Breast epithelium (tissue), 4 donors: ENCODE measurements around the gene CFAP251. TPM values are rescaled to one million over a fixed set of nuclear protein-coding genes. Genes with fewer than 3 reads are reported as not detected.
A peak's percentile ranks its signal among the peaks of the same experiment; 100 is the strongest.
"Not testable (repeated sequence)": the region's sequence is repeated elsewhere in the genome, so short reads cannot be mapped to it uniquely, and the experiment has no call there.

Source experiments
- DNase-seq, 2 donors: peaks; one replicate each; pipeline ENCODE4 v3.0.0-alpha.2; 2019; ENCODE audit warnings: low spot score in 2 of 2
- H3K27ac ChIP-seq, 2 donors: fragments of 200-600 bp; sonication (generic) in 1 of 2; one replicate each; pipeline ENCODE4 v1.5.1; 2016 to 2019; ENCODE audit warnings: mild to moderate bottlenecking in 1 of 2
- H3K27me3 ChIP-seq, 2 donors: fragments of 200-600 bp; sonication (generic) in 1 of 2; one replicate each; pipeline versions ENCODE4 v1.5.1 to v1.6.0; 2017 to 2019; ENCODE audit warnings: control low read depth in 1 of 2, mild to moderate bottlenecking in 1 of 2
- H3K36me3 ChIP-seq: fragments of 200-600 bp; one replicate; pipeline ENCODE4 v1.5.1; 2019
- H3K4me1 ChIP-seq, 2 donors: fragments of 200-600 bp; sonication (generic); one replicate each; pipeline ENCODE4 v1.5.1; 2016 to 2019; ENCODE audit warnings: control low read depth in 1 of 2
- H3K4me3 ChIP-seq, 3 donors: fragments of 200-600 bp; sonication (generic); 1 replicate in 2 of 3; 2 replicates in 1 of 3; pipeline ENCODE4 v1.5.1; 2016 to 2019; ENCODE audit warnings: mild to moderate bottlenecking in 3 of 3, moderate library complexity in 2 of 3
- H3K9me3 ChIP-seq, 2 donors: fragments of 200-600 bp; sonication (generic) in 1 of 2; one replicate each; pipeline ENCODE4 v1.5.1; 2016 to 2019; ENCODE audit warnings: control low read depth in 1 of 2
- POLR2A ChIP-seq: fragments of 450-650 bp; IDR thresholded peaks from one replicate; pipeline ENCODE4 v1.6.1; 2016; ENCODE audit warnings: antibody characterized with exemption, mild to moderate bottlenecking, moderate library complexity
- POLR2AphosphoS5 ChIP-seq, 3 donors: sonication (generic); formaldehyde crosslinking; IDR thresholded peaks; one replicate each; pipeline ENCODE4 v1.6.1; 2017; ENCODE audit warnings: antibody characterized with exemption in 3 of 3
- intact Hi-C: fragments of 100-400 bp; cut with DNase I; formaldehyde crosslinking; loops from one replicate; pipeline ENCODE4 v1.15.1; 2023; ENCODE audit warnings: low total_unique reads
- total RNA-seq, 3 donors: library from RNA; depleted of rRNA; stranded (reverse); fragments of >200 nt; gene quantifications; one replicate each; pipeline ENCODE4 v1.1.0, GENCODE V29; 2016
- TF ChIP-seq, protein P1 (sequence below), 3 donors: fragments of 450-650 bp; IDR thresholded peaks; one replicate each; pipeline ENCODE4 v1.5.1; 2016 to 2017; ENCODE audit warnings: antibody characterized with exemption in 3 of 3, mild to moderate bottlenecking in 3 of 3, moderate library complexity in 3 of 3

CFAP251 gene, protein sequence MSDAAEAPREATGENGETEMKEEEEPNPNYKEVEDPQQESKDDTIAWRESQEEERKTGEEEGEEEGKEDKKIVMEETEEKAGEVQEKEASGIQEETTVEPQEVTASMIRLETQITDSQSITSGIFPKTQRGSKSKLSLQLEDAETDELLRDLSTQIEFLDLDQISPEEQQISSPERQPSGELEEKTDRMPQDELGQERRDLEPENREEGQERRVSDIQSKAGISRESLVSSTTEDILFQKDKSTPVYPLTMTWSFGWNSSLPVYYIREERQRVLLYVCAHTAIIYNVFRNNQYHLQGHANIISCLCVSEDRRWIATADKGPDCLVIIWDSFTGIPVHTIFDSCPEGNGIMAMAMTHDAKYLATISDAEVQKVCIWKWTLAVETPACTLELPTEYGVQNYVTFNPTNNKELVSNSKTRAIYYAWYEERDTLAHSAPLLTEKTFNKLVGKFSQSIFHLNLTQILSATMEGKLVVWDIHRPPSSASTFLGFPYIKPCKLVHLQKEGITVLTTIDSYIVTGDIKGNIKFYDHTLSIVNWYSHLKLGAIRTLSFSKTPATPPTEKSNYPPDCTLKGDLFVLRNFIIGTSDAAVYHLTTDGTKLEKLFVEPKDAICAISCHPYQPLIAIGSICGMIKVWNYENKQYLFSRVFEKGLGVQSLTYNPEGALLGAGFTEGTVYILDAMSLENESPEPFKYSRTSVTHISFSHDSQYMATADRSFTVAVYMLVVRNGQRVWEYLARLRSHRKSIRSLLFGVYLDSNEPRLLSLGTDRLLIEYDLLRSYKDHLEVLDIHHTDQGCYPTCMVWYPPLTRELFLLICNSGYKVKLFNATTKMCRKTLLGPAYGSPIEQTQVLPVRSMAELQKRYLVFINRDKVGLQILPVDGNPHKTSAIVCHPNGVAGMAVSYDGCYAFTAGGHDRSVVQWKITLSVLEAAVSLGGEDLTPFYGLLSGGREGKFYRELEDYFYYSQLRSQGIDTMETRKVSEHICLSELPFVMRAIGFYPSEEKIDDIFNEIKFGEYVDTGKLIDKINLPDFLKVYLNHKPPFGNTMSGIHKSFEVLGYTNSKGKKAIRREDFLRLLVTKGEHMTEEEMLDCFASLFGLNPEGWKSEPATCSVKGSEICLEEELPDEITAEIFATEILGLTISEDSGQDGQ
- 1 to 10 TPM; 4.8 to 8.2 (median 6.7) TPM for total RNA-seq

DNA sequence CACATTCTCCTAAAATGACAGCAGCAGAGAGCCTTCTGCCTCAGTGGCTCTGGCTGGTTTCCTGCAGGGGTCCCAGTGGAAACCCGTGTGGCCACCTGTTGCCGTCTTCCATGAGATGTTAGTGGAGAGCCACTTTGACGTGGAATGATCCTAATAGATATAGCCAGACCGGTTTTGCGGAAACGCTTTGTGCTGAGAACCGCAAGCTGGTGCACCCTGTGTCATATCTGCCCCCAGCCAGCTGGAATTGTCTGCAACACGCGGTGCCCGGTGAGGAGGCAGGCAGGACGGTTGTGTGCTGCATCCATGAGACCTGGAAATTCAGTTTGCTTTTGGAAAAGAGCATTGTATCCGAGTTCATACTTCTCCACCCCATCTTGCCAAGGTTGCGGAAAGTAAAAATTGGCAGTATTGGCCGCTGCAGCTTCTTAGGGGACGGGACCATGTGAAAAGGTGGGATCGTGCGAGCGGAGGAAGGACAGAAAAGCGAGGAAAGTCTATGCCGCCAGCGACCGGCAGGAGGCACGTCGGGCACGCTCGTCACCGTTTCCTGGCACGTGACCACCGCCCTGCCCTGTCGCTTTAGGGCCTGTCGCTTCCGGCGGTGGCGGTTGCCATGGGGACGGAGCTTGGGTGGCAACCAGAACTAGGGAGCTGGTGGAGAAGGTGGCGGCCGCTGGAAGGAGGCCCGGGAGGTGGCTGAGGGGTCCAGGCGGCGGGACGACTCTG, at the start of gene CFAP251:
Gene CFAP251 (plus strand): TSS at position 643 of the 729 bp plus-strand sequence. CDS start 2,714 bp downstream, outside the sequence.
- no peaks in the 10 kb centered on the region for H3K27me3 ChIP-seq
- peaks cover 0 to 5% of the 10 kb centered on the region in 2 donors for H3K4me1 ChIP-seq
- H3K4me3 ChIP-seq, result peak within 1 kb of the TSS; percentile 23 to 67 (median 57)
- H3K9me3 ChIP-seq, result no peaks in the 10 kb centered on the region
- intact Hi-C loops, result loop anchor here (10.0 kb wide), 1 partner anchor 1663 kb away; no protein-coding TSS in a partner anchor
- H3K36me3 ChIP-seq, result no peaks in the 10 kb centered on the region
- TF ChIP-seq, protein P1, sequence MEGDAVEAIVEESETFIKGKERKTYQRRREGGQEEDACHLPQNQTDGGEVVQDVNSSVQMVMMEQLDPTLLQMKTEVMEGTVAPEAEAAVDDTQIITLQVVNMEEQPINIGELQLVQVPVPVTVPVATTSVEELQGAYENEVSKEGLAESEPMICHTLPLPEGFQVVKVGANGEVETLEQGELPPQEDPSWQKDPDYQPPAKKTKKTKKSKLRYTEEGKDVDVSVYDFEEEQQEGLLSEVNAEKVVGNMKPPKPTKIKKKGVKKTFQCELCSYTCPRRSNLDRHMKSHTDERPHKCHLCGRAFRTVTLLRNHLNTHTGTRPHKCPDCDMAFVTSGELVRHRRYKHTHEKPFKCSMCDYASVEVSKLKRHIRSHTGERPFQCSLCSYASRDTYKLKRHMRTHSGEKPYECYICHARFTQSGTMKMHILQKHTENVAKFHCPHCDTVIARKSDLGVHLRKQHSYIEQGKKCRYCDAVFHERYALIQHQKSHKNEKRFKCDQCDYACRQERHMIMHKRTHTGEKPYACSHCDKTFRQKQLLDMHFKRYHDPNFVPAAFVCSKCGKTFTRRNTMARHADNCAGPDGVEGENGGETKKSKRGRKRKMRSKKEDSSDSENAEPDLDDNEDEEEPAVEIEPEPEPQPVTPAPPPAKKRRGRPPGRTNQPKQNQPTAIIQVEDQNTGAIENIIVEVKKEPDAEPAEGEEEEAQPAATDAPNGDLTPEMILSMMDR (IDR thresholded peaks at IDR 0.05), result peak; percentile 58 to 94 (median 66)
- TF ChIP-seq POLR2A (no peak), POLR2AphosphoS5 (IDR thresholded peaks at IDR 0.05) (peak; percentile 66 to 69 (median 67))
- DNase-seq, result peak; percentile 92 to 95
- H3K27ac ChIP-seq, result peak within 1 kb of the TSS; percentile 45 to 64

DNA sequence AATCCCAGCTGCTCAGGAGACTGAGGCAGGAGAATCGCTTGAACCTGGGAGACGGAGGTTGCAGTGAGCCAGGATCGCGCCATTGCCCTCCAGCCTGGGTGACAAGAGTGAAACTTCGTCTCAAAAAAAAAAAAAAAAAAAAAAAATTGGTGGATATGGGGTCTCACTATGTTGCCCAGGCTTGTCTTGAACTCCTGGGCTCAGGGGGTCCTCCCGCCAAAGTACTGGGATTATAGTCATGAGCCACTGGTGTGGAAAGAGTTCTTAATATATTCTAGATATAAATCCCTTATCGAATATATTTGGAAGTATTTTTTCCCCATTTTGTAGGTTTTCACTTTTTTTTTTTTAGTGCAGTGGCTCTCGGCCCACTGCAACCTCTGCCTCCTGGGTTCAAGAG, 49.2 kb upstream of the CFAP251 start:
- H3K27me3 ChIP-seq, intact Hi-C loops, H3K9me3 ChIP-seq, H3K36me3 ChIP-seq, H3K27ac ChIP-seq, H3K4me3 ChIP-seq, H3K4me1 ChIP-seq, DNase-seq: not testable (repeated sequence)

DNA sequence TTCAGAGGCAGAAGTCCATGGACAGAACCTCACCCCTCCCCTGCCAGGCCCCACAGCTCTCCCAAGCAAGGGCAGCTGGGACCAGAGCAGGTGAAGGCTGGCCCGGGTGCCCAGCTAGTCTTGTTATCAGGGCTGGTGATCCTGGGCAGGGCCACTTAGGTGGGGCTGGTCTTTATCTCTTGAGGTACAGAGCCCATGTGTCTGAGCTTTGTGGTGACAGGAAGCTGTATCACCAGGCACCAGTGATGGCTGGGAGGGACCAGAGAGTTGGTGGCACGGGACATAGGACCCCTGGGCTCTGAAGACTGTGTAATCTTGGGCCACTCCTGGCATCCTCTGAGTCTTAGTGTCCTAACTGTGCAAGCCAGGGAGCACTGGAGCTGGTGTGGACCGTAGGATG, 46.9 kb upstream of the CFAP251 start:
- no peak for DNase-seq
- Histone ChIP-seq H3K27ac (no peak overlapping the region), H3K27me3 (no peaks in the 10 kb centered on the region), H3K4me3 (no peak overlapping the region), H3K4me1 (no peaks in the 10 kb centered on the region), H3K36me3 (no peaks in the 10 kb centered on the region), H3K9me3 (no peaks in the 10 kb centered on the region)
- TF ChIP-seq POLR2A, result no peak
- TF ChIP-seq, protein P1 (IDR thresholded peaks at IDR 0.05), result no peak
- no peak for TF ChIP-seq POLR2AphosphoS5 (IDR thresholded peaks at IDR 0.05)
- intact Hi-C loops, result no loop called here

DNA sequence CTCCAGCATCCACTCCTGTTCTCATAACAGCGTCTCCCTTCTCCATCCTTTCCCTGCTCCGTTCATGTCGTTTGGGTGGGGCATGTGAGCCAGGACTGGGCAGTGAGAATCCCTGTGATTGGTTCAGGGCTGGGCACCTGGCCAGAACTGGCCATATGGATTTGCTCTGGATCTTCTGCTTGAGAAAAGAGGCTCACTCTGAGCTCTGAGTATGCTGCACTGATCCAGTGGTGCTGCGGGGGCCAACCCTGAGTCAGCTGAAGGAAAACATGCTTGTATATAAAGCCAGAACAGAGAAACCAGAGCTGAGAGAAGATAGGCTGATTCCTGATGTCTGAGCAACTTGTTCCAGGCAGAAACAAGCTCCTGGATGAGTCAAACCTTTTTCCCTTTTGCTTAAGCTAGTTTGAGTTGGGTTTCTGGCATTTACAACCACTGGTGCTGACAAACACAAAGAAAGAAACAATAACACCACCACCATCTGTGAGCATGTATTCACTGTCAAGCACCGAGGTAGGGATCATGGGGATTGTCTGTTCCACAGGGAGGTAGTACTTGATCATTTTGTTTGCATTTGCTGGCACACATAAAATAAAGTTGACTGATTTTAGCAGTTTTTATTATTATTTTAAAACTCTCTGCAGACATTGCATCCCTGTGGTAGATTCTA, 45.7 kb upstream of the CFAP251 start:
- no peaks in the 10 kb centered on the region for H3K4me1 ChIP-seq
- no peaks in the 10 kb centered on the region for H3K9me3 ChIP-seq
- no peak for DNase-seq
- intact Hi-C loops, result no loop called here
- no peaks in the 10 kb centered on the region for H3K27me3 ChIP-seq
- H3K36me3 ChIP-seq, result no peaks in the 10 kb centered on the region
- no peak overlapping the region for H3K4me3 ChIP-seq
- no peak overlapping the region for H3K27ac ChIP-seq
- no peak for TF ChIP-seq POLR2A
- TF ChIP-seq, protein P1 (IDR thresholded peaks at IDR 0.05), result no peak
- no peak for TF ChIP-seq POLR2AphosphoS5 (IDR thresholded peaks at IDR 0.05)
